Endothelial cell of umbilical vein (primary cell): ENCODE measurements around the gene ATL1.

Experiments
- CTCF ChIP-seq, 2 donors: IDR thresholded peaks; 1 replicate in 1 of 2; 2 replicates in 1 of 2; pipeline ENCODE4 v1.5.1; 2011; ENCODE audit warnings: low read length in 2 of 2, mild to moderate bottlenecking in 2 of 2, moderate library complexity in 2 of 2, control low read depth in 1 of 2, inconsistent platforms in 1 of 2, low read depth in 1 of 2; ENCODE audit not compliant: insufficient read depth in 1 of 2; ENCODE audit errors: extremely low read depth in 1 of 2
- FOS ChIP-seq: IDR thresholded peaks from 2 replicates; pipeline ENCODE4 v1.6.1; 2011; ENCODE audit warnings: mild to moderate bottlenecking, low read length, moderate library complexity, borderline replicate concordance; ENCODE audit not compliant: insufficient read depth
- POLR2A ChIP-seq: IDR thresholded peaks from 2 replicates; pipeline ENCODE4 v1.6.1; 2012; ENCODE audit warnings: low read depth, mild to moderate bottlenecking, control low read depth, low read length

GRCh38 chr14:50600849-50601248 is 40.9 kb downstream of the ATL1 start:
- TF ChIP-seq CTCF (IDR thresholded peaks at IDR 0.05; ENCODE audit: extremely low read depth in 1 of 2, insufficient read depth in 1 of 2, low read depth in 1 of 2, low read length in 2 of 2) (no peak), POLR2A (no peak), FOS (no peak)
